GM19468 (cell line): ENCODE data around the gene PSTPIP2.

ENCODE experiments used
- ATAC-seq: cut with Tn5 transposase; IDR thresholded peaks from one replicate; pipeline ENCODE4 v1.9.1; 2021; ENCODE audit warnings: mild to moderate bottlenecking, moderate library complexity, moderate number of reproducible peaks; ENCODE audit not compliant: unreplicated experiment; ENCODE audit errors: extremely low read depth

PSTPIP2 gene

DNA sequence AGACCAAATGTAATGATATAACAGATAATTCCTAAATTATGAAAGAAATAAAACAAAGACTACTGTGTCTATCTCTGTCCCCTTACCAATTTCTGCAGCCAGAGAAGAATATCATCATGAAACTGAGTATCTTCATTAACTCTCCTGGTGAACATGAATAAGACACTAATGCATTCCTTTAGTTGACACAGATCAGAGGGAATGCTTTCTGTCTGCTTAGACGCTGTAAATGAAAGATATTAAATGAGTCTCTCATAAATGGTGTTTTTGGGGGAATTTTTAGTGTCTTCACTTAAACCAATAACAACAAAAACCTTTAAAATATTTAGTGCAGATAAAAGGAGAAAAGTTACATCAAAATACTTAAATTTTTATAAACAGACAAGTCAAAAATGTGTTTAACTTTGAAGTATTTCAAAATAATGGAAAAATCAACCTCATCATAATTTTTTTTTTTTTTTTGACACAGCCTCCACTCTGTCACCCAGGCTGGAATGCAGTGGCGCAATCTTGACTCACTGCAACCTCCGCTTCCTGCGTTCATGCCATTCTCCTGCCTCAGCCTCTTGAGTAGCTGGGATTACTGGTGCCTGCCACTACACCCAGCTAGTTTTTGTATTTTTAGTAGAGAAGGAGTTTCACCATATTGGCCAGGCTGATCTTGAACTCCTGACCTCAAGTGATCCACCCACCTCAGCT lies 120.9 kb downstream of the PSTPIP2 start:
- no peak for ATAC-seq

DNA sequence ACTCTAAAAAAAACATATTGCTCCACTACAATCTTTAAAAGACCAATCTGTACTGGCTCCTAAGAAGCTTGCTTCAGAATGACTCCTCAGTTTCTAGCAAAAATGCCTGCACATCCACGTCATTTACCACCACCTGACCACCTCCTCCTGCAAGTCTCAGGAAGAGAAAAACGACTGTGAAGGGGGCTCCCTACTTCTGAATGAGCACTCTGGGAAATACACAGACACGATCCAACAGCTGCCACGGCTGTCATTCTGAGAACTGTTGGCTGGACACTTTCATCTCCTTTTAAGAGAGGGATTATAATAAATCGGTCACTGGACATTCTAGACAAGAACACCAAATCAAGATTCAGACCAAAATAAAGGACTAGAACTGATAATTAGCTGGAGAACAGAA lies 126.4 kb downstream of the PSTPIP2 start:
- no peak for ATAC-seq

DNA sequence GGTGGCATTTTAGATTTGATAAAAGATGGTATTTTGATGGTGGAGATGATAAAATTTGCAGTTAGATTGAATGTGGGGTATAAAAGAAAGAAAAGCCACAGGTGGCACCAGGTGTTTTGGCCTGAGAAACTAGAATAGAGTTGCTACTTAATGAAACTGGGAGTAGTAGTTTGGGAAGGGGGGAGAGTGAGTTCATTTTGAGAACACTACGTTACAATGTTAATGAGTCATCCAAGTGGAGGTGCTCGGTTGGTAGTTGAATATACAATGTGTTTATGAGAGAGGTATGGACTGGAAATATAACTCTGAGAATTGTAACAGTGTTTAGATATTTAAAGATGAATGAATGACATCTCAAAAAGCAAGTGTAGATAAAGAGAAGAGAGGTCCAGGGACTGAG lies 131.3 kb downstream of the PSTPIP2 start:
- no peak for ATAC-seq

DNA sequence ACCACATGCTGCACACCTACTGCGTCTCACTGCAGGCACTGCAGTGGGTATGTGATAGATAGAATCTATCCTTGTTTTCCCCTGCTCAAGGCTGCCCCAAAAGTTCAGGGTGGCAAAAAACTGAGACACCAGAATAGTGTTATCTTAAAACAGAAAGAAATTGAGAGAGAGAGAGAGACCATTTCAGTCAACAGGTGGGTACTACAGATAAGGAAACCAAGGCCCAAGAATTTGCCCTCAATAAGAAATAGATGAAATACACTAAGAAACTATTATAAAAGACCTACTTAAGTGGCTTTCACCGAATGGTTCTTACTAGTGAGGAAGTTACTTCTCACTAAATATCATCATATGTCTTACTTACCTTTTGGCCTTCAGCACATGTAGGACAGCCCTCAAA lies 132.8 kb downstream of the PSTPIP2 start:
- ATAC-seq = no peak

GRCh38 chr18:45938488-45938935 lies 133.5 kb downstream of the PSTPIP2 start:
- no peak for ATAC-seq

DNA sequence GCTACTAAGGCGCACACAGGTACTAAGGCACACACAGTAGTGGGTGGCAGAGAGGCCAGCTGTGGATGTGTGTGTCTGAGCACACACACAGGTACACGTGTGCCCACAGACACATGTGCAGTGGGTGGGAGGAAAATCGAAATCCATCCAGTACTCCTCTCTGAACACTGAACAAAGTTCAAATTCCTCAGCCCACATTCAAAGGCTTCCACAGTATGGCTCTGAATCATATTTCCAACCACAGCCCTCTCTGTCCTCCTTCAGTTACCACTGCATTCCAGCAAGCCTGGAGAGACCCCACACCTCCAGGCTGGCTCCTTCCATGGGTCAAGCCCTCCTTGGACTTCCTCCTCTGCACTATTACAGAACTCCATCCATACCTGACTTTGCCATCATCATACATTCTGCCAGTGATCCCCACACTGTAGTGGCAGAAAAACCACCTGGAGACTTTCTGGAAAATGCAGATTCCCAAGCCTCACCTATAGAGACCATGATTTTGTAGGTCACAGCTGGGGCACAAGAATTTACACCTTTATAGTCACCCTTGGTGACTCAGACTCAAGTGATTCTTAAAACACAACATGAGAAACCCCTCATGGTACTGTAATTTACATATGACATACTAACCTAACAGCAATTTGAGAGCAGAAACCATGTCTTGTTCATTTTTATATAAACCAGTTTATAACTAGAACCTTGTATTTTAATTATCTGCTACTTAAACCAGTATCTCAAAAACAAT lies 136.3 kb downstream of the PSTPIP2 start:
- ATAC-seq = no peak
